Stimulated activated CD8-positive, alpha-beta memory T cell treated with anti-CD3 and anti-CD28 coated beads, Interleukin-2, amount 100 ng/mL, for 48 hours (primary cell): ENCODE results near the gene AIF1L.
"Not testable (repeated sequence)": the region's sequence is repeated elsewhere in the genome, so short reads cannot be mapped to it uniquely, and the experiment has no call there.

ENCODE experiments used
- DNase-seq, 2 donors: peaks; one replicate each; pipeline ENCODE4 v3.0.0-alpha.2; 2020; ENCODE audit warnings: low read depth in 2 of 2

Gene AIF1L

GRCh38 chr9:131120620-131121228 lies 24.4 kb downstream of the AIF1L start:
- no peak for DNase-seq

GRCh38 chr9:131121346-131121745 lies 25.0 kb downstream of the AIF1L start:
- DNase-seq = no peak

DNA sequence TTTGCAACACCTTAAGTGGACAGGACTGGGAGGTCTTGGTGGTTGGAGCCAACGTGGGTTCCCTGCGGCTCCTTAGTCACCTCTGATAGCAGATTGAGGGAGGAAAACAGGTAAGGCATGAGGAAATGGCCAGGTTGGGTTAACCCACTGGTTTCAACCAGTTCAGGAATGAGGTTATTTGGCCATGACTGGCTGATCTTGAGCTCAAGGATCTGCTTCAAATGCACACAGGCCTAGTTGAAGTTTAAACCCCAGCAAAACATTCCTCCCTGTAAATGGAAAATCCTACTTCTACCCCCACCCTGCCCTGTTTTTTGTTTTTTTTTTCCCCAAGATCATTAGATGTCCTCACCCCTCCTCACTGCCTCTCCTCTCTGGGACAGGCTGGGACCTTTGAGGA lies 25.8 kb downstream of the AIF1L start:
- DNase-seq = no peak

GRCh38 chr9:131125038-131125287 lies 28.6 kb downstream of the AIF1L start:
- DNase-seq = no peak

DNA sequence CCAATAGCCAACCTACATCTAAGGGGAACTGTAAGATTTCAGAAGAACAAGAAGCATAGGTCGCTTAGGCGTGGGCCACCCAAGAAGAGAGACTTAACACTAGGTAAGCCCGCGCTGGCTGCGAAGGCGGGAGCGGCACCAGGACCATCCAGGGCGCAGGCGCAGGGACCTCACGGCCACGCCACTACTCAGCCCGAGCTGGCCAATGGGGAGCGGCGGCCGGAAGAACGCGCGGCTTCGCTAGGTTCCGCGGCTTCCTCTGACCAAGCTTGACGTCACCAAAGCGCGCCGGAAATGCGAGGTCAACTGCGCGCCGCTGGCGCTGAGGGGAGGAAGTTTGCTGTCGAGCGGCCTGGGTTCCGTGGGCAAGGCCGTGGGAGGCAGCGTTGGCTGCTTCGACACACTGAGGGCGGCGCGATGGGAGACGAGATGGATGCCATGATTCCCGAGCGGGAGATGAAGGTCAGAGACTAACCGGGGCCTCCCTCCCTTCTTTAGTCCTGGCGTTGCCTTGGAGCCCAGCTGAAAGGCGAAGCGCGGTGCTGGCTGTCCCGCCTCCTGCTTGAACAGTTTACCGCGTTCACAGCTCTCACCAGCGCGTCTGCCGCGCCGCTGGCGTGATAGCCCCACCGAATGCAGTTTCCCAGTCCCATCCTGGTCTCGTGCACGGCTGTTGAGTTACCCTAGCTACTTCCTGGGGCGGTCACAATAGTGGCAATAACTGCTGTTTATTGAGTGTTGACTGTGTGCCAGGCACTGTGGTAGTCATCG lies 29.1 kb downstream of the AIF1L start, which contains the start of gene NUP214:
NUP214 (plus strand) TSS at position 299 of the 771 bp plus-strand sequence; CDS start at position 418, 119 bp downstream.
- DNase-seq = peak; percentile 99 to 100

- DNase-seq = no peak
Observed at GRCh38 chr9:131126059-131126426, 29.7 kb downstream of the AIF1L start.

DNA sequence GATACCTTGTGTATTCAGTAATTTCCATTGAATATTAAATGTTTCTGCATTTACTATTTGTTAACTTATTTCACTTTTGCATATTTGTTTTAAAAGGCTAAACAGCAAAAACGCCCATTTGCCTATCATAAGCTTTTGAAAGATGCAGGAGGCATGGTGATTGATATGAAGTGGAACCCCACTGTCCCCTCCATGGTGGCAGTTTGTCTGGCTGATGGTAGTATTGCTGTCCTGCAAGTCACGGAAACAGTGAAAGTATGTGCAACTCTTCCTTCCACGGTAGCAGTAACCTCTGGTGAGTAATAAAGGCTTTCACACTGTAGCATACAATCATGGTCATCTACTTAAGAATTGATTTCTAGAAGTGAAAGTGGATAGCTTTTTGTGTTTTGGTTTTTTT lies 32.9 kb downstream of the AIF1L start:
- no peak for DNase-seq

DNA sequence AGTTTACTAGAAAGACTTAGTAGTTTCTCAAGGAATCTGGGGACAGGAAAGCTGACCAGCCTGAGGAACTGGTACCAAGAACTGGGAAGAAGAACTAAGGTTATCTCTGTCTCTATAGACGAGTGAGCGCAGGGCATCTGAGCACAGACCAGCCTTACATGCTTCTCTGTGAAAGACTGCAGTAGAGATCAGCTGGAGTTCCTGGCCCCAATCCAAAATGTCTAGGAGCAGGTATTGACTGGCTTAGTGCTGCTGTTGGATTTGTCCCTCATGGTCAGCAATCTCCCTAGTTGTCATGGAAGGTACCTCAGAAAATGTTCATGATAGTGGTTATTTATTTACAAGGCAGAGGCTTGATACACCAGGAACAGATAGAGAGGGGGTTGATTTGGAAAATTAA lies 42.3 kb downstream of the AIF1L start:
- DNase-seq = no peak

- no peak for DNase-seq
Observed at GRCh38 chr9:131140112-131140511, 43.8 kb downstream of the AIF1L start.

DNA sequence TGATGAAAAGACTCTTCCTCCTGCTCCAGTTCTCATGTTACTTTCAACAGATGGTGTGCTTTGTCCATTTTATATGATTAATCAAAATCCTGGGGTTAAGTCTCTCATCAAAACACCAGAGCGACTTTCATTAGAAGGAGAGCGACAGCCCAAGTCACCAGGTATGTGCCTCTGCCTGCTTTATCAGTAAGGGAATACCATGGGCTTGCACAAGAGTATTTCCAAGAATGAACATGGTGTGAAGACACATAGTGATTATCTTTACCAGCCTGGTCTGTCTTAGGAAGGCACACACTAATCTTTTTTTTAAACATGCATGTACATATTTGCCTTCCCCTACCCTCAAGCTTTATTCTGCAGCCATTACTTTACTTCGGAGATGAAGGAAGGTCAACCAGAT lies 44.2 kb downstream of the AIF1L start:
- no peak for DNase-seq

DNA sequence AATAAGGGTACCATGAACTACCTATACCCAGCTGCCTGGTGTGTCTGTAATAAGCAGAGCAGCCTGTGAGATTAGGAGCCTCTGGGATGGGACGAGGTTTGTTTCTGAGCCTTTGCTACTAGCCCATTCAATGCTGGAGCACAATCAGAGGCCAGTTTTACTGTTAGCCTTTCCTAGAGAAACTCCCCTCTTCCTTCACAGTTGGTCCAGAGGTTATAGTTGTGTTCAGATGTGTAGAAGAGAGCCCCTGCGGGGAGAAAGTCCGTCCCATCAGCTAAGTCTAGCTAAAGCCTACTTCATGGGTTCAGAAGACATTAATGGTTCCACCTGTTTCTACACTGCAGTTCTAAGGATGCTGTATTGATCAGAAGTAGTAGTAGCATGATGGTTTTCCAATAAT lies 45.8 kb downstream of the AIF1L start:
- no peak for DNase-seq

DNA sequence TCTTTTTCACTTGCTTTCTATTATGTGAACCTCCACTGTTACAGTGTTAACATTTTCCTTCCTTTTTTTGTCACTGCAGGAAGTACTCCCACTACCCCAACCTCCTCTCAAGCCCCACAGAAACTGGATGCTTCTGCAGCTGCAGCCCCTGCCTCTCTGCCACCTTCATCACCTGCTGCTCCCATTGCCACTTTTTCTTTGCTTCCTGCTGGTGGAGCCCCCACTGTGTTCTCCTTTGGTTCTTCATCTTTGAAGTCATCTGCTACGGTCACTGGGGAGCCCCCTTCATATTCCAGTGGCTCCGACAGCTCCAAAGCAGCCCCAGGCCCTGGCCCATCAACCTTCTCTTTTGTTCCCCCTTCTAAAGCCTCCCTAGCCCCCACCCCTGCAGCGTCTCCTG lies 47.9 kb downstream of the AIF1L start:
- no peak for DNase-seq

DNA sequence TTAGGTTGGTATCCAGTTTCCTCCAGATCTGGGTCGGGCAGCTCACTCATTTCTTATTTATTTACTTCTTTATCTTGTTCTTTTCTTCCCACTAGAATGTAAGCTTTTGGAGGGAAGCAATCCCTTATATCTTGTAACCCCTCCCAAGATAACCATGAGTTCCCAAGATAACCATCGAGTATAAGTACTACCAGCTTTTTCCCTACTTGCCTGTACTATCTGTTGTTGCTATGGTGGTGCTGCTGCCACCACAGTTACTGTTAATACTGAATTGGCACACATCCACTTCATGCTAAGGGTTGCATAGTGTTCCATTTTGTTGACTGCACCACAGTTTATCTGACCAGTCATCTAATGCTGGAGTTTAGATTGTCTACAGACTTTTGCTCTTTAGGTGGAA lies 48.9 kb downstream of the AIF1L start:
- DNase-seq = no peak

- DNase-seq = no peak
Observed at GRCh38 chr9:131146186-131146585, 49.9 kb downstream of the AIF1L start.

GRCh38 chr9:131148276-131148675 lies 51.9 kb downstream of the AIF1L start:
- DNase-seq = no peak

DNA sequence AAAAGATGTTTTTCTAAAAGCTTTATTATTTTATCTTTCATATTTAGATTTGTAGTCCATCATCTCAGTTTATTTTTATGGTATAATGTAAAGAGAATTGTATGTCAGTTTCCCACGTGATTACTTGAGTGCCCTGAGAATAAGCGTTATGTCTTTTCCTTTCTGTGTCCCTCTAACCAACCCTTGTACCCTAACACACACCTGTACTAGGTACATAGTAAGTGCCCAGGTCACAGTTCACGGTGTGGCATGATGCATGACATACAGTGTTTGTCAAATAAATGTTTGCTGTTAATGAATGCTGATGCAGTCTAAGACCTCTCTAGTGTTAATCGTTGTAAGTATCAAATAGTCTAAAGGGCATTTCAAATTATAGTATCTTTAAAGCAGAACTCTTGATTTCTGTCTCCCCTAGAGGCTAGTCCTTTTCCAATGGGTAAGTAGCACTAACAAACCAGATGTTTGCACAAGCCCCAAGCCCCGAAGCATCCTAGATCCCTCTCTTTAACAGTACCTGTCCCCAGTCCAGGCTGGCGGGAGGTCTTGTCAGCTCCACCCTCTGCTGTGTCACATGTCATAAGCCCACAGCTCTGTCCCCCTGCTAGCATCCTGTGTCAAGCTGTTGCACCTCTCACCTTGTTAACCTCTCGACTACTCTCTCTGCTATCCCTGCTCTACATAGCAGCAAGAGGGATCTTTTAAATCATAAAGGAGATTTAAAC lies 52.8 kb downstream of the AIF1L start:
- no peak for DNase-seq

GRCh38 chr9:131149688-131150053 lies 53.3 kb downstream of the AIF1L start:
- no peak for DNase-seq

- no peak for DNase-seq
Observed at GRCh38 chr9:131153595-131153994, 57.3 kb downstream of the AIF1L start.

GRCh38 chr9:131158673-131159072 lies 62.3 kb downstream of the AIF1L start:
- DNase-seq = not testable (repeated sequence)

- DNase-seq = no peak
Observed at GRCh38 chr9:131160416-131161112, 64.2 kb downstream of the AIF1L start.

DNA sequence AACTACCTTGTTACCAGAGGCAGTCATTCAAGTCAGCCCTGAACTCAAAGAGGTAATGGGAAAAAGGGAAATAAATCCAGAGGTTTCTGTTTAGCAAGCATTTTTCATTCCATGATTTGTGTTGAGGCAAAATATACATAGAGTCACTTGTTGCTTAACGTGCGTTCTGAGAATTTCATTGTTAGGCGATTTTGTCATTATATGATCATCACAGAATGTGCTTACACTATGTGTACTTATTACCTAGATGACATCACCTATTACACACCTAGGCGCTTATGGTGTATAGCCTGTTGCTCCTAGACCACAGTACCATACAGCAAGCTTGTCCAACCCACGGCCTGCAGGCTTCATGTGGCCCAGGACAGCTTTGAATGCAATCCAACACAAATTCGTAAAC lies 65.3 kb downstream of the AIF1L start:
- no peak for DNase-seq

DNA sequence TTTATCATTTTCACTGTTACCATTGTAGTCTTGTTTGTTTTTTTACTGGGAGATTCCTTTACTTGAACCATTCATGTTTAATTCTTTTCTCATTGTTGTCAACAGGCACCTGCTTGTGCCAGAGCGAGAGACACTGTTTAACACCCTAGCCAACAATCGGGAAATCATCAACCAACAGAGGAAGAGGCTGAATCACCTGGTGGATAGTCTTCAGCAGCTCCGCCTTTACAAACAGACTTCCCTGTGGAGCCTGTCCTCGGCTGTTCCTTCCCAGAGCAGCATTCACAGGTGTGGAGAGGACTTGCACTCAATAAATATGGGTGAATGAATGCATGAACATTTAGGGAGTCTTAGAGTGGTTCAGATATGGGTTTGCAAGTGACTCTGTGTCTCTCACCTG lies 66.6 kb downstream of the AIF1L start:
- DNase-seq = no peak

GRCh38 chr9:131165523-131165922 lies 69.2 kb downstream of the AIF1L start:
- DNase-seq = no peak
